B cell (primary cell): ENCODE data around the gene ZBTB8A.

Experiments
- CTCF ChIP-seq: fragments of 200-600 bp; IDR thresholded peaks from one replicate; pipeline ENCODE4 v1.8.0; 2022; ENCODE audit warnings: antibody characterized with exemption, mild to moderate bottlenecking
- EZH2 ChIP-seq: IDR thresholded peaks from 2 replicates; pipeline ENCODE4 v1.6.1; 2012; ENCODE audit warnings: borderline replicate concordance, low read depth, mild to moderate bottlenecking, moderate library complexity, low read length; ENCODE audit not compliant: insufficient read depth, poor library complexity, severe bottlenecking

- no peak for TF ChIP-seq EZH2
- no peak for TF ChIP-seq CTCF
Measured at GRCh38 chr1:32622806-32623681, 83.8 kb downstream of the ZBTB8A start.
